Mesenchymal stem cell (in vitro differentiated cells and primary cell): ENCODE results near the gene PLEKHJ1.
"Not testable (repeated sequence)": the region's sequence is repeated elsewhere in the genome, so short reads cannot be mapped to it uniquely, and the experiment has no call there.

Experiments used
- DNase-seq: peaks from one replicate; pipeline ENCODE4 v3.0.0-alpha.2; 2013
- H2AFZ ChIP-seq: one replicate; pipeline ENCODE4 v1.6.1; 2013; ENCODE audit warnings: low read depth, mild to moderate bottlenecking, control low read depth, inconsistent platforms, low read length, moderate library complexity
- H2AK5ac ChIP-seq: 2 replicates; pipeline ENCODE4 v1.6.1; 2013; ENCODE audit warnings: low read length, moderate library complexity, mild to moderate bottlenecking, inconsistent platforms; ENCODE audit not compliant: severe bottlenecking
- H2BK120ac ChIP-seq: one replicate; pipeline ENCODE4 v1.6.1; 2013; ENCODE audit warnings: low read depth, mild to moderate bottlenecking, inconsistent platforms, low read length, moderate library complexity
- H2BK12ac ChIP-seq, 2 experiments: one replicate each; pipeline ENCODE4 v1.6.1; 2013; ENCODE audit warnings: inconsistent platforms in 2 of 2, low read length in 2 of 2, mild to moderate bottlenecking in 2 of 2, moderate library complexity in 2 of 2, control low read depth in 1 of 2
- H2BK15ac ChIP-seq: one replicate; pipeline ENCODE4 v1.6.1; 2013; ENCODE audit warnings: mild to moderate bottlenecking, low read depth, inconsistent platforms; ENCODE audit not compliant: poor library complexity, severe bottlenecking
- H2BK5ac ChIP-seq: 2 replicates; pipeline ENCODE4 v1.6.1; 2013; ENCODE audit warnings: low read depth, mild to moderate bottlenecking, low read length, control low read depth, inconsistent platforms; ENCODE audit not compliant: poor library complexity, severe bottlenecking
- H3K14ac ChIP-seq, 2 experiments: one replicate each; pipeline ENCODE4 v1.6.1; 2013; ENCODE audit warnings: inconsistent platforms in 2 of 2, low read length in 2 of 2, control low read depth in 1 of 2, mild to moderate bottlenecking in 1 of 2, moderate library complexity in 1 of 2
- H3K18ac ChIP-seq, 2 experiments: one replicate each; pipeline ENCODE4 v1.6.1; 2013; ENCODE audit warnings: inconsistent platforms in 2 of 2, low read length in 2 of 2, control low read depth in 1 of 2, low read depth in 1 of 2, mild to moderate bottlenecking in 1 of 2
- H3K23ac ChIP-seq, 2 experiments: one replicate each; pipeline ENCODE4 v1.6.1; 2013; ENCODE audit warnings: inconsistent platforms in 2 of 2, low read length in 2 of 2, mild to moderate bottlenecking in 2 of 2, moderate library complexity in 2 of 2, control low read depth in 1 of 2
- H3K27ac ChIP-seq: 2 replicates; pipeline ENCODE4 v1.5.1; 2013; ENCODE audit warnings: mild to moderate bottlenecking, moderate library complexity, low read length, control low read depth, inconsistent platforms; ENCODE audit not compliant: poor library complexity, severe bottlenecking
- H3K27me3 ChIP-seq, 2 experiments: 2 replicates each; pipeline versions ENCODE4 v1.6.1 to v1.7.0; 2013; ENCODE audit warnings: low read length in 2 of 2, mild to moderate bottlenecking in 2 of 2, moderate library complexity in 2 of 2, control low read depth in 1 of 2, inconsistent platforms in 1 of 2; ENCODE audit not compliant: control insufficient read depth in 1 of 2, insufficient read depth in 1 of 2
- H3K36me3 ChIP-seq, 2 experiments: 2 replicates each; pipeline versions ENCODE4 v1.6.1 to v1.7.0; 2013; ENCODE audit warnings: low read length in 2 of 2, control low read depth in 1 of 2, inconsistent platforms in 1 of 2, low read depth in 1 of 2, mild to moderate bottlenecking in 1 of 2; ENCODE audit not compliant: insufficient read depth in 2 of 2, control insufficient read depth in 1 of 2
- H3K4ac ChIP-seq, 2 experiments: one replicate each; pipeline ENCODE4 v1.6.1; 2013; ENCODE audit warnings: inconsistent platforms in 2 of 2, low read length in 2 of 2, mild to moderate bottlenecking in 2 of 2, moderate library complexity in 2 of 2, control low read depth in 1 of 2, low read depth in 1 of 2
- H3K4me1 ChIP-seq: 2 replicates; pipeline ENCODE4 v1.6.1; 2013; ENCODE audit warnings: low read depth, low read length, control low read depth; ENCODE audit not compliant: control insufficient read depth, insufficient read depth
- H3K4me2 ChIP-seq: 2 replicates; pipeline ENCODE4 v1.6.1; 2013; ENCODE audit warnings: low read length, mild to moderate bottlenecking, inconsistent platforms; ENCODE audit not compliant: poor library complexity, severe bottlenecking
- H3K4me3 ChIP-seq, 2 experiments: 2 replicates each; pipeline versions ENCODE4 v1.5.1 to v1.7.0; 2013; ENCODE audit warnings: low read length in 2 of 2, mild to moderate bottlenecking in 2 of 2, control low read depth in 1 of 2, low read depth in 1 of 2; ENCODE audit not compliant: insufficient read depth in 1 of 2
- H3K79me1 ChIP-seq: replicated peaks from 2 replicates; pipeline ENCODE4 v1.6.1; 2013; ENCODE audit warnings: mild to moderate bottlenecking, control low read depth, low read length, inconsistent platforms; ENCODE audit not compliant: poor library complexity, severe bottlenecking
- H3K9ac ChIP-seq: 2 replicates; pipeline ENCODE4 v1.7.0; 2013; ENCODE audit warnings: mild to moderate bottlenecking, low read length, moderate library complexity
- H3K9me3 ChIP-seq: 2 replicates; pipeline ENCODE4 v1.7.0; 2013; ENCODE audit warnings: mild to moderate bottlenecking, low read length; ENCODE audit not compliant: control insufficient read depth
- H4K8ac ChIP-seq: one replicate; pipeline ENCODE4 v1.6.1; 2013; ENCODE audit warnings: inconsistent platforms, mild to moderate bottlenecking, low read length, moderate library complexity
- H4K91ac ChIP-seq: one replicate; pipeline ENCODE4 v1.6.1; 2013; ENCODE audit warnings: mild to moderate bottlenecking, low read length, inconsistent platforms
- WGBS: methylation state at CpG from one replicate; pipeline ENCODE4 v1.1.7; 2013; ENCODE audit warnings: mixed read lengths; 5-methylcytosine and 5-hydroxymethylcytosine counted together

Gene PLEKHJ1

DNA sequence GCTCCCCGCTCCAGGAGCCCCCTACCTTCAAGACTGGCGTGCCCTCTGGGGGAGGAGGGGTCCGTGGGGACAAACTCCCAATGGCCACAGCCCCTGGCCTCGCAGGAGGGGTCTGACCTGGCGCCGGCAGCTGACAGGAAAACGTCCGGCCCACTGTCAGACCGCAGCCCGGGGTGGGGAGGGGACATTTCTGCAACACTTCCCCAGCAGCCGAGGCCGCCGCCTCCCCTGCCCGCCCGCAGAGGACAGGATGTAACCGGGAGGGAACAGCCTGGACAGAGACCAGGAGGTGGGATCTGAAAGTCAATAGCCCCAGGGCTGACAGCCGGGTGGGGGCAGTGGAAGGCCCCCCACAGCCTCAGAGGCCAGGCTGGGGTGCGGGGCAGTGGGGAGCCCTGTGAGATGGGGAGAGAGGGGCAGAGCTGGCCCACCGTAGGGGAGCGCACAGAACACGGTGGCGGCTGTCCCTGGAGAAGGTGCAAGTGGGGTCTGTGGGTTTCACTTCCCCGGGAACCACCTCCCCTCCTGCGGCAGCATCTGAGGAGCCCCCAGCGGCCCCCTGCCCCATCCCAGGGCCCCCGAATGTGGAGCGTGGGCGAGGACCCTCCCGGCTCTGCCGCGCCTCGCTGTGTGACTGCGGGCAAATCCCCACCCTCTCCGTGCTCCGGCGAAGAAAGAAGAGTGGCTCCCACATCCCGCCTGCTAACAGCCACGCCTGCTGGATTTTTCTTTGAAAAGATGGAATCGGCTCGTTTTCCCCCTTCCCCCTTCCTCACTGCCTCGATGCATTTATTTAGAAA lies 46.1 kb upstream of the PLEKHJ1 start, which contains the start of gene PEAK3:
TSS of gene PEAK3 (minus strand) at position 114 of the 800 bp plus-strand sequence. CDS start 1,244 bp downstream, outside the sequence.
- Histone ChIP-seq H3K27me3 (peaks cover 10 to 17% of the 10 kb centered on the region in 2 experiments), H3K79me1 (peaks cover 10% of the 10 kb centered on the region), H3K36me3 (peaks cover under 1 to 10% of the 10 kb centered on the region in 2 experiments), H4K8ac (peak within 1 kb of the TSS; percentile 80), H2AK5ac (no peak within 1 kb of the TSS), H4K91ac (peak within 1 kb of the TSS; percentile 92), H3K4ac (peak within 1 kb of the TSS; percentile 52 to 95), H3K14ac (peak within 1 kb of the TSS in 1 of 2 experiments; percentile 91), H3K4me1 (peaks cover 26% of the 10 kb centered on the region), H2BK5ac (no peak within 1 kb of the TSS), H2AFZ (peak within 1 kb of the TSS; percentile 29), H3K27ac (no peak within 1 kb of the TSS), H3K23ac (peak within 1 kb of the TSS in 1 of 2 experiments; percentile 96), H3K18ac (peak within 1 kb of the TSS; percentile 60 to 96), H2BK12ac (peak within 1 kb of the TSS in 1 of 2 experiments; percentile 97), H3K4me3 (peak within 1 kb of the TSS in 1 of 2 experiments; percentile 37), H2BK15ac (peak within 1 kb of the TSS; percentile 91), H2BK120ac (peak within 1 kb of the TSS; percentile 59), H3K9me3 (no peaks in the 10 kb centered on the region), H3K4me2 (peak within 1 kb of the TSS; percentile 88), H3K9ac (peak within 1 kb of the TSS; percentile 29)
- WGBS = 7% methylated on average over 37 of the region's 41 CpGs
- peak; percentile 73 for DNase-seq

GRCh38 chr19:2281265-2282061 lies 45.3 kb upstream of the PLEKHJ1 start:
- Histone ChIP-seq H2AFZ (peak overlapping the region; percentile 29), H3K36me3 (peaks cover 4 to 18% of the 10 kb centered on the region in 2 experiments), H3K4me2 (peak overlapping the region; percentile 88), H3K4ac (peak overlapping the region; percentile 52 to 95), H2BK15ac (peak overlapping the region; percentile 31), H2BK120ac (peak overlapping the region; percentile 59), H3K4me1 (peaks cover 28% of the 10 kb centered on the region), H3K14ac (peak overlapping the region in 1 of 2 experiments; percentile 91), H3K23ac (peak overlapping the region in 1 of 2 experiments; percentile 96), H3K18ac (peak overlapping the region; percentile 31 to 96), H2BK12ac (peak overlapping the region in 1 of 2 experiments; percentile 97), H4K91ac (peak overlapping the region; percentile 10), H3K9ac (peak overlapping the region; percentile 29), H4K8ac (peak overlapping the region; percentile 25), H3K79me1 (peaks cover 15% of the 10 kb centered on the region)
- DNase-seq, H3K27ac ChIP-seq, H2AK5ac ChIP-seq, H3K4me3 ChIP-seq, H3K27me3 ChIP-seq, H2BK5ac ChIP-seq, H3K9me3 ChIP-seq: not testable (repeated sequence)
- 14% methylated on average over 7 of the region's 16 CpGs for WGBS

- Histone ChIP-seq H3K36me3 (peaks cover 4 to 25% of the 10 kb centered on the region in 2 experiments), H2BK15ac (no peak overlapping the region), H2BK12ac (no peak overlapping the region), H4K8ac (peak overlapping the region; percentile 41), H3K23ac (no peak overlapping the region), H3K4ac (no peak overlapping the region), H3K9ac (no peak overlapping the region), H3K9me3 (no peaks in the 10 kb centered on the region), H4K91ac (peak overlapping the region; percentile 68), H3K4me1 (peaks cover 33% of the 10 kb centered on the region), H3K14ac (peak overlapping the region in 1 of 2 experiments; percentile 79), H2BK5ac (no peak overlapping the region), H3K4me2 (no peak overlapping the region), H3K27me3 (peaks cover 0 to 3% of the 10 kb centered on the region in 2 experiments), H3K79me1 (peaks cover 18% of the 10 kb centered on the region), H3K4me3 (no peak overlapping the region), H2AK5ac (no peak overlapping the region), H3K18ac (no peak overlapping the region), H2BK120ac (no peak overlapping the region), H2AFZ (no peak overlapping the region), H3K27ac (no peak overlapping the region)
- WGBS = 88% methylated on average over 23 of the region's 26 CpGs
- no peak for DNase-seq
These were observed 44.6 kb upstream of the PLEKHJ1 start for GRCh38 chr19:2280633-2281264.
